HG02870 (cell line): Measurements from ENCODE around the gene TNS1.

ENCODE experiments used
- ATAC-seq: cut with Tn5 transposase; IDR thresholded peaks from one replicate; pipeline ENCODE4 v1.9.1; 2021; ENCODE audit warnings: mild to moderate bottlenecking, moderate library complexity; ENCODE audit not compliant: unreplicated experiment

TNS1 gene

GRCh38 chr2:217803653-217803960 is 199.2 kb downstream of the TNS1 start:
- no peak for ATAC-seq

GRCh38 chr2:217802876-217803652 is 199.7 kb downstream of the TNS1 start:
- ATAC-seq: no peak

GRCh38 chr2:217802266-217802665 is 200.5 kb downstream of the TNS1 start:
- ATAC-seq: no peak

- no peak for ATAC-seq
Observed at GRCh38 chr2:217801711-217802110, 201.1 kb downstream of the TNS1 start.

- no peak for ATAC-seq
Observed at GRCh38 chr2:217801115-217801531, 201.7 kb downstream of the TNS1 start.

GRCh38 chr2:217800433-217801114 is 202.2 kb downstream of the TNS1 start:
- ATAC-seq: no peak

GRCh38 chr2:217799563-217800432 is 203.0 kb downstream of the TNS1 start:
- no peak for ATAC-seq

- peak; percentile 64 for ATAC-seq
Observed at GRCh38 chr2:217798743-217799562, 203.8 kb downstream of the TNS1 start.

- ATAC-seq: no peak
Observed at GRCh38 chr2:217798191-217798590, 204.6 kb downstream of the TNS1 start.

GRCh38 chr2:217797661-217798069 is 205.1 kb downstream of the TNS1 start:
- ATAC-seq: no peak

- ATAC-seq: no peak
Observed at GRCh38 chr2:217797165-217797564, 205.6 kb downstream of the TNS1 start.

GRCh38 chr2:217795706-217796465 is 206.9 kb downstream of the TNS1 start:
- ATAC-seq: no peak

- no peak for ATAC-seq
Observed at GRCh38 chr2:217795067-217795466, 207.7 kb downstream of the TNS1 start.

GRCh38 chr2:217794133-217794986 is 208.4 kb downstream of the TNS1 start:
- ATAC-seq: no peak

GRCh38 chr2:217793566-217794132 is 209.1 kb downstream of the TNS1 start:
- ATAC-seq: no peak

- no peak for ATAC-seq
Observed at GRCh38 chr2:217792626-217793527, 209.9 kb downstream of the TNS1 start.

GRCh38 chr2:217791551-217791950 is 211.2 kb downstream of the TNS1 start:
- no peak for ATAC-seq
